Nephron progenitor cell (in vitro differentiated cells): Measurements from ENCODE around the gene CBR1.

ENCODE experiments used
- DNase-seq: peaks from one replicate; pipeline ENCODE4 v3.0.0; 2021
- H3K27ac Mint-ChIP-seq: 2 replicates; pipeline ENCODE4 v1.8.0; 2021; ENCODE audit warnings: mild to moderate bottlenecking, moderate library complexity, mixed read lengths
- H3K27me3 Mint-ChIP-seq: 2 replicates; pipeline ENCODE4 v1.8.0; 2021; ENCODE audit warnings: mild to moderate bottlenecking, low read depth, mixed read lengths; ENCODE audit not compliant: poor library complexity
- H3K36me3 Mint-ChIP-seq: 2 replicates; pipeline ENCODE4 v1.8.0; 2021; ENCODE audit warnings: low read depth, mixed read lengths
- H3K4me1 Mint-ChIP-seq: 2 replicates; pipeline ENCODE4 v1.8.0; 2021; ENCODE audit warnings: mixed read lengths
- H3K4me3 Mint-ChIP-seq: 2 replicates; pipeline ENCODE4 v1.8.0; 2021; ENCODE audit warnings: mild to moderate bottlenecking, moderate library complexity, mixed read lengths
- H3K9me3 Mint-ChIP-seq: 2 replicates; pipeline ENCODE4 v1.8.0; 2021; ENCODE audit warnings: mild to moderate bottlenecking, moderate library complexity, mixed read lengths
- TF ChIP-seq, protein P1 (sequence below): fragments of 200-600 bp; sonication (generic); IDR thresholded peaks from 2 replicates; pipeline ENCODE4 v1.5.0; 2021; ENCODE audit warnings: antibody characterized with exemption

CBR1 gene

DNA sequence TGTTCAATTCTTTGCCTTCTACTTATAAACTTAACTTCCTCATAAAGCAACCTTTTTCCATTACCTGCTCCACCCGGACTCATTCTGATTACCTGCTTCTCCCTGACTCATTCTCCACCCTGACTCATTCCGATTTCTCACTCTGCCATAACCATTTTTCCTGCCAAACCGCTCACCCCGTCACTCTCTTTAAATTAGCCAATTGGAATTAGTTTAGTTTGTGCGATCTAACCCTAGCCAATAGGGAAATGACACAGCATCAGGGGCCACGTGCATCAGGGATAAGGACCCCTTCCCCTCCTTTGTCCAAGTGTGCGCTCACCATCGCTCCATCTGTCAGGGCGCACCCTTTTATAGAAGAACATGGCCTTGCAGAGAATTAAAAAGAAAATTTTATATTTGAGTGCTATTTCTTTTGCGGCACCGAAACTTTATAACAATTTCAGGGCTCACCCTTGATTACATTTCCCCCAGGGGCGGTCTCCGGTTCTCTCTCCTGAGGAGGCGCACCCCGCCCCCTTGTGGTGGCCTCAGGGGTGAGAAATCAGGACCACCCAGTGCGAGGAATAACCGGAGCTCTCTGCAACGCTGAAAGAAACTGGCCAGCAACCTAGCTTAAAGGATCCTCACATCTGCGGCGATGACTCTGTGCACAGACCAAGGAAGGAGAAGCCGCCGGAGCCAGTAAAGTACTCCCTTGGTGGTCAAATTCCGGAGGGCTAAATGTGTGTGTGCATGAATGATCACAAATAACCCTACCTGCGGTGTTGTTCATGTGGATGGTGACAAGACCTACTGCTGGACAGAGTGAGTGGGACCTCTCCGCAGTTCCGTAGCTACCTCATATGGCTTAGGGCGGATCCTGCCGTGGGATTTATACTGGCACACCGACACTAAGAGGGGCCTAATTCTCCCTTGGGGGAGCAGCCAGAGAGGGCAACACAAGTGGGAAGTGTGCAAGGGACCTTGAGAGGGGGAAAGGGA lies 34.8 kb downstream of the CBR1 start:
- peaks cover 43% of the 10 kb centered on the region for H3K27me3 Mint-ChIP-seq
- peak overlapping the region; percentile 67 for H3K4me3 Mint-ChIP-seq
- H3K27ac Mint-ChIP-seq = no peak overlapping the region
- H3K4me1 Mint-ChIP-seq = peaks cover 31% of the 10 kb centered on the region
- H3K36me3 Mint-ChIP-seq = peaks cover 5% of the 10 kb centered on the region
- TF ChIP-seq, protein P1, sequence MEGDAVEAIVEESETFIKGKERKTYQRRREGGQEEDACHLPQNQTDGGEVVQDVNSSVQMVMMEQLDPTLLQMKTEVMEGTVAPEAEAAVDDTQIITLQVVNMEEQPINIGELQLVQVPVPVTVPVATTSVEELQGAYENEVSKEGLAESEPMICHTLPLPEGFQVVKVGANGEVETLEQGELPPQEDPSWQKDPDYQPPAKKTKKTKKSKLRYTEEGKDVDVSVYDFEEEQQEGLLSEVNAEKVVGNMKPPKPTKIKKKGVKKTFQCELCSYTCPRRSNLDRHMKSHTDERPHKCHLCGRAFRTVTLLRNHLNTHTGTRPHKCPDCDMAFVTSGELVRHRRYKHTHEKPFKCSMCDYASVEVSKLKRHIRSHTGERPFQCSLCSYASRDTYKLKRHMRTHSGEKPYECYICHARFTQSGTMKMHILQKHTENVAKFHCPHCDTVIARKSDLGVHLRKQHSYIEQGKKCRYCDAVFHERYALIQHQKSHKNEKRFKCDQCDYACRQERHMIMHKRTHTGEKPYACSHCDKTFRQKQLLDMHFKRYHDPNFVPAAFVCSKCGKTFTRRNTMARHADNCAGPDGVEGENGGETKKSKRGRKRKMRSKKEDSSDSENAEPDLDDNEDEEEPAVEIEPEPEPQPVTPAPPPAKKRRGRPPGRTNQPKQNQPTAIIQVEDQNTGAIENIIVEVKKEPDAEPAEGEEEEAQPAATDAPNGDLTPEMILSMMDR = peak; percentile 67
- H3K9me3 Mint-ChIP-seq = peaks cover 20% of the 10 kb centered on the region
- peak; percentile 80 for DNase-seq

- peak overlapping the region; percentile 67 for H3K4me3 Mint-ChIP-seq
- H3K36me3 Mint-ChIP-seq = peaks cover 5% of the 10 kb centered on the region
- H3K4me1 Mint-ChIP-seq = peaks cover 23% of the 10 kb centered on the region
- H3K9me3 Mint-ChIP-seq = peaks cover 25% of the 10 kb centered on the region
- peaks cover 37% of the 10 kb centered on the region for H3K27me3 Mint-ChIP-seq
- DNase-seq = no peak
- TF ChIP-seq, protein P1 = no peak
- H3K27ac Mint-ChIP-seq = no peak overlapping the region
These were observed 35.6 kb downstream of the CBR1 start for GRCh38 chr21:36105327-36105842.

GRCh38 chr21:36109868-36110267 lies 40.0 kb downstream of the CBR1 start:
- no peak for DNase-seq
- peaks cover 39% of the 10 kb centered on the region for H3K27me3 Mint-ChIP-seq
- H3K4me1 Mint-ChIP-seq = peaks cover 15% of the 10 kb centered on the region
- TF ChIP-seq, protein P1 = no peak
- H3K27ac Mint-ChIP-seq = no peak overlapping the region
- no peak overlapping the region for H3K4me3 Mint-ChIP-seq
- no peaks in the 10 kb centered on the region for H3K36me3 Mint-ChIP-seq
- peaks cover 8% of the 10 kb centered on the region for H3K9me3 Mint-ChIP-seq

DNA sequence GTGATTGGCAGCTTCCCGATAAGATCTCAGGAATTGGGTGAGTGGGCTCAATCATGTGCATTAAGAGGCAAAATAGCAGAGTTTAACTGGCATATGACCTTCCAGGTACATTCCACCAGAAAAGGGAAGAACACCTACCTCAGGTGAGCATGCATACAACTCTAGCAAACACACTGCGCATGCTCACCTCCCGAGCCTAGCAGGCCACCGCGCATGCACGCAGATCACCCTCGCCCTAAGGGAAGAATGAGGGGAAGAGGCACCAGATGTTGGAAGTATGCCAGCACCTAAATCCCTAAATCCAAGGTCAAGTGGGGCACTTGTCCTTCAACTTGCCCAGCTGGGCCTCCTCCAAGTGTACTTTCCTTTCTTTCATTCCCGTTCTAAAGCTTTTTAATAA lies 41.4 kb downstream of the CBR1 start:
- Mint-ChIP-seq H3K36me3 (no peaks in the 10 kb centered on the region), H3K4me3 (no peak overlapping the region), H3K27ac (no peak overlapping the region), H3K9me3 (peaks cover 8% of the 10 kb centered on the region), H3K4me1 (peaks cover 6% of the 10 kb centered on the region), H3K27me3 (peaks cover 25% of the 10 kb centered on the region)
- DNase-seq = no peak
- TF ChIP-seq, protein P1 = no peak

DNA sequence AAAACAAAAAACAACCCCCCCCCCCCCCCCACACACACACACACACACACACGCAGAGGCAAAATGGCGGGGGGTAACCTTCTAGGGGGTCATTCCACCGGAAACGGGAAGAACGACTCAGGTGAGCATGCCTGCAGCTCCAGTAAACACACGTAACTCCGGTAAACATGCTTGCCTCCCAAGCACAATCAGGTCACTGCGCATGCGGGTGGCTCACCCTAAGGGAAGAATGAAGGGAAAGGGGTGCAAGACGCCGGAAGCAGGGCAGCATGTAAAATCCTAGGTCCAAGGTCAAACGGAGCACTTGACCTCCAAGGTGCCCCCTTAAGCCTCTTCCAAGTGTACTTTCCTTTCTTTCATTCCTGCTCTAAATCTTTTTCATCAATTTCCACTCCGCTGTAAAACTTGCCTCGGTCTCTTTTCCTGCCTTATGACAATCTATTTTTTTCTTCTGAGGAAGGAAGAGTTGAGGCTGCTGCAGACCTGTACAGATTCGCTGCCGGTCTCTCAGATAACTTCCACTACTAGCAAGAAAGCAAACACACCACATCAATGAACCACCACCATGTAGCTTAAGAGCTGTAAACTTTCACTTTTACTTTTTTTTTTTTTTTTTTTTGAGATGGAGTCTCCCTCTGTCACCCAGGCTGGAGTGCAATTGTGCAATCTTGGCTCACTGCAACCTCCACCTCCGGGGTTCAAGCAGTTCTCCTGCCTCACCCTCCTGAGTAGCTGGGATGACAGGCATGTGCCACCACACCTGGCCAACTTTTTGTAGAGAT lies 44.0 kb downstream of the CBR1 start:
- Mint-ChIP-seq H3K27me3 (peaks cover 18% of the 10 kb centered on the region), H3K9me3 (peaks cover 13% of the 10 kb centered on the region), H3K4me3 (no peak overlapping the region), H3K4me1 (peaks cover 6% of the 10 kb centered on the region), H3K27ac (no peak overlapping the region), H3K36me3 (no peaks in the 10 kb centered on the region)
- DNase-seq = no peak
- TF ChIP-seq, protein P1 = no peak
